ENCODE data around the gene NXPH2. TPM values are rescaled to one million over a fixed set of nuclear protein-coding genes. Genes with fewer than 3 reads are reported as not detected.
"Not testable (repeated sequence)": the region's sequence is repeated elsewhere in the genome, so short reads cannot be mapped to it uniquely, and the experiment has no call there.

Gene NXPH2
- total RNA-seq, 2 experiments from 2014 or later, result not detected

- Mint-ChIP-seq H3K4me3 (no peak overlapping the region), H3K27ac (no peak overlapping the region), H3K9me3 (no peaks in the 10 kb centered on the region), H3K27me3 (peaks cover 3% of the 10 kb centered on the region), H3K4me1 (ENCODE audit: low read depth) (no peaks in the 10 kb centered on the region), H3K36me3 (ENCODE audit: low read depth) (no peaks in the 10 kb centered on the region)
- DNase-seq (no peak), ATAC-seq (no peak)
- POLR2A ChIA-PET, result no interaction called here
- CTCF ChIA-PET, result no interaction called here
- intact Hi-C loops (cut with micrococcal nuclease), result no loop called here
- no peak for TF ChIP-seq CTCF (IDR thresholded peaks at IDR 0.05)
Observed at GRCh38 chr2:138649571-138649970, 130.6 kb downstream of the NXPH2 start.

- intact Hi-C loops (cut with micrococcal nuclease), result no loop called here
- POLR2A ChIA-PET, result no interaction called here
- no peak for DNase-seq
- ATAC-seq, result no peak
- no peaks in the 10 kb centered on the region for H3K9me3 Mint-ChIP-seq
- H3K36me3 Mint-ChIP-seq (ENCODE audit: low read depth), result no peaks in the 10 kb centered on the region
- no peaks in the 10 kb centered on the region for H3K4me1 Mint-ChIP-seq (ENCODE audit: low read depth)
- H3K4me3 Mint-ChIP-seq, result no peak overlapping the region
- peaks cover 3% of the 10 kb centered on the region for H3K27me3 Mint-ChIP-seq
- H3K27ac Mint-ChIP-seq, result no peak overlapping the region
- TF ChIP-seq CTCF (IDR thresholded peaks at IDR 0.05), result no peak
- CTCF ChIA-PET, result no interaction called here
Observed at GRCh38 chr2:138648606-138649005, 131.6 kb downstream of the NXPH2 start.

GRCh38 chr2:138644776-138645175 lies 135.4 kb downstream of the NXPH2 start:
- H3K27ac Mint-ChIP-seq; H3K27me3 Mint-ChIP-seq; H3K9me3 Mint-ChIP-seq; H3K36me3 Mint-ChIP-seq (ENCODE audit: low read depth); H3K4me1 Mint-ChIP-seq (ENCODE audit: low read depth); ATAC-seq; CTCF ChIA-PET; H3K4me3 Mint-ChIP-seq; DNase-seq; intact Hi-C loops (cut with micrococcal nuclease); POLR2A ChIA-PET: not testable (repeated sequence)

GRCh38 chr2:138640921-138641676 lies 139.1 kb downstream of the NXPH2 start:
- intact Hi-C loops (cut with micrococcal nuclease), result no loop called here
- CTCF ChIA-PET, result interaction anchor here (0.6 kb wide), 1 partner anchor 88 kb away, joined by 3 read pairs; no protein-coding TSS in a partner anchor
- ATAC-seq, result no peak

GRCh38 chr2:138637686-138638085 lies 142.5 kb downstream of the NXPH2 start:
- no peak for TF ChIP-seq CTCF (IDR thresholded peaks at IDR 0.05)
- H3K4me1 Mint-ChIP-seq (ENCODE audit: low read depth), result no peaks in the 10 kb centered on the region
- CTCF ChIA-PET, result no interaction called here

More at GRCh38 chr2:138640921-138641676, 139.1 kb downstream of the NXPH2 start:
- H3K27ac Mint-ChIP-seq, result no peak overlapping the region
- DNase-seq, result no peak
- POLR2A ChIA-PET, result no interaction called here
- H3K36me3 Mint-ChIP-seq (ENCODE audit: low read depth), result no peaks in the 10 kb centered on the region
- no peak for TF ChIP-seq CTCF (IDR thresholded peaks at IDR 0.05)
- peaks cover 9% of the 10 kb centered on the region for H3K27me3 Mint-ChIP-seq
- no peaks in the 10 kb centered on the region for H3K9me3 Mint-ChIP-seq
- H3K4me1 Mint-ChIP-seq (ENCODE audit: low read depth), result no peaks in the 10 kb centered on the region
- no peak overlapping the region for H3K4me3 Mint-ChIP-seq

More at GRCh38 chr2:138637686-138638085, 142.5 kb downstream of the NXPH2 start:
- no peak overlapping the region for H3K4me3 Mint-ChIP-seq
- intact Hi-C loops (cut with micrococcal nuclease), result no loop called here
- H3K27ac Mint-ChIP-seq, result no peak overlapping the region
- ATAC-seq (no peak), DNase-seq (no peak)
- H3K36me3 Mint-ChIP-seq (ENCODE audit: low read depth), result no peaks in the 10 kb centered on the region
- peaks cover 2% of the 10 kb centered on the region for H3K9me3 Mint-ChIP-seq
- H3K27me3 Mint-ChIP-seq, result peaks cover 9% of the 10 kb centered on the region
- POLR2A ChIA-PET, result no interaction called here

Data from activated CD8-positive, alpha-beta T cell treated with anti-CD3 and anti-CD28 coated beads for 36 hours (primary cell).